Right cardiac atrium (tissue), 5 donors: Measurements from ENCODE around the gene PNLIPRP2. TPM values are rescaled to one million over a fixed set of nuclear protein-coding genes. Genes with fewer than 3 reads are reported as not detected.

Source experiments
- ATAC-seq, 2 donors: fragments of 200-7000 bp; cut with Tn5 transposase; one replicate each; pipeline versions ENCODE4 v1.8.0 to v1.9.1; 2020; ENCODE audit warnings: moderate library complexity in 2 of 2, mild to moderate bottlenecking in 1 of 2
- DNase-seq, 3 donors: peaks; one replicate each; pipeline ENCODE4 v3.0.0-alpha.2; 2020
- H3K27ac ChIP-seq: one replicate; pipeline ENCODE4 v1.5.1; 2013; ENCODE audit warnings: mild to moderate bottlenecking, low read length, control low read depth, moderate library complexity
- H3K27me3 ChIP-seq: one replicate; pipeline ENCODE4 v1.6.1; 2013; ENCODE audit not compliant: control insufficient read depth, insufficient read depth
- H3K4me1 ChIP-seq: one replicate; pipeline ENCODE4 v1.6.1; 2013; ENCODE audit warnings: low read length; ENCODE audit not compliant: control insufficient read depth, insufficient read depth
- H3K4me3 ChIP-seq: one replicate; pipeline ENCODE4 v1.5.1; 2013; ENCODE audit warnings: low read length, control low read depth
- H3K9me3 ChIP-seq: one replicate; pipeline ENCODE4 v1.6.1; 2013; ENCODE audit warnings: low read length; ENCODE audit not compliant: control insufficient read depth
- WGBS: extraction: QIAGEN DNeasy Blood & Tissue Kit; methylation state at CpG from one replicate; pipeline ENCODE4 v1.1.7; 2013; 5-methylcytosine and 5-hydroxymethylcytosine counted together
- intact Hi-C, 4 donors: fragments of 100-400 bp; cut with DNase I; formaldehyde crosslinking; loops; one replicate each; pipeline versions ENCODE4 v1.11.0 to v1.14.0; 2022 to 2023
- polyA plus RNA-seq: library from polyadenylated mRNA; stranded (reverse); fragments of 200-250 nt; gene quantifications from one replicate; pipeline ENCODE4 v1.2.3, GENCODE V29; 2013
- total RNA-seq, 4 donors: library from RNA; stranded (reverse); fragmentation: NEBNext Ultra II Directional; extraction: Animal tissue kit (Norgen Biotek cat#: 25700); gene quantifications; one replicate each; pipeline ENCODE4 v1.2.1, GENCODE V29; 2021
- donor health status: healthy with polysubstance abuse.
- donor health status: DM: no; HTN: yes; CAD: no.
- donor health status: DM: no; HTN: no; CAD: no.
- donor health status: DM: no; HTN: yes; CAD: no; lungs with severe emphysema.
- donor health status: DM: yes; HTN: yes; CAD: no.

The PNLIPRP2 gene
- total and polyA plus RNA-seq, 5 donors: not detected

DNA sequence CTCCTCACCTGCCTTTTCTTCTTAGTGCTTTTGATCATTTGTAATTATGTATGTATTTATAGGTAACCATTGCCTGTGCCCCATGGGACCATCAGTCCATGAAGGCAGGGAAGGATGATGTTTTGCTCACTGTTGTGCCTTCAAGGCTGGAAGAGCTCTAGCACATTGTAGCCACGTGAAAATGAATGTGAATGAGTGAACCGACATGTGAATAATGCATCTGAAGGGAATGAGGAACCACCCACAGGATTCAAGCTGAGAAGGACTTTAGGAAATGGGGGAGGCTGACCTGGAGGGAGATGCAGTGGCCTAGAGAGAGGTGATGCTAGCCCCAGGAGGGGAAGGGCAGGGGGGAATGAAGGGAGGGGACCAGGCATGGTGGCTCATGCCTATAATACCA lies 6.0 kb upstream of the PNLIPRP2 start:
- no peaks in the 10 kb centered on the region for H3K27me3 ChIP-seq
- H3K4me1 ChIP-seq: no peaks in the 10 kb centered on the region
- ATAC-seq (no peak), DNase-seq (no peak)
- H3K9me3 ChIP-seq: no peaks in the 10 kb centered on the region
- no peak overlapping the region for H3K4me3 ChIP-seq
- H3K27ac ChIP-seq: no peak overlapping the region
- 44% methylated on average over 2 of the region's 2 CpGs for WGBS
- intact Hi-C loops: no loop called here

GRCh38 chr10:116615199-116615776 lies 5.5 kb upstream of the PNLIPRP2 start:
- intact Hi-C loops: no loop called here
- no peak for DNase-seq
- Histone ChIP-seq H3K4me3 (no peak overlapping the region), H3K4me1 (no peaks in the 10 kb centered on the region), H3K27ac (no peak overlapping the region), H3K27me3 (no peaks in the 10 kb centered on the region), H3K9me3 (no peaks in the 10 kb centered on the region)
- no peak for ATAC-seq
- 84% methylated on average over 3 of the region's 3 CpGs for WGBS

DNA sequence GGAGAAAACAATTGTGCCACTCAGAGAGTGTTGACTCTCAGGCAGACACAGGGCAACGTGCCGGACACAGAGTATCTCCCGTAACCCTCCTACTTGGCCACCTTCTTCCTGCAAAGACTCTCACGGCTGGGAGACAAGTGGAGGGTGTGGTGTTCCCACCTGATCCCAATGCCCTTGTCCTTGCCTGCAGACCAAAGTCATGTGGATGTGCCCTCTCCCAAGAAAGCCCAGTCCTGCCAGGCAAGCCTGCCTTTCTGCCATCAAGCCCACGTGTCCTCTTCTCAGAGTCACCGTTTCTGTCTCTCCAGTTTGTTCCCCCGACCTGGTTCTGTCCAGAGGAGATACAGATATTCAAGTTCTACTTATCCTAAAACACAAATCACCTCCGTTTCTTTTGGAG lies 723 bp downstream of the PNLIPRP2 start:
- ATAC-seq (no peak), DNase-seq (no peak)
- intact Hi-C loops: no loop called here
- H3K4me3 ChIP-seq: no peak overlapping the region
- no peaks in the 10 kb centered on the region for H3K27me3 ChIP-seq
- H3K9me3 ChIP-seq: no peaks in the 10 kb centered on the region
- H3K4me1 ChIP-seq: no peaks in the 10 kb centered on the region
- no peak overlapping the region for H3K27ac ChIP-seq
- 73% methylated on average over 8 of the region's 8 CpGs for WGBS

DNA sequence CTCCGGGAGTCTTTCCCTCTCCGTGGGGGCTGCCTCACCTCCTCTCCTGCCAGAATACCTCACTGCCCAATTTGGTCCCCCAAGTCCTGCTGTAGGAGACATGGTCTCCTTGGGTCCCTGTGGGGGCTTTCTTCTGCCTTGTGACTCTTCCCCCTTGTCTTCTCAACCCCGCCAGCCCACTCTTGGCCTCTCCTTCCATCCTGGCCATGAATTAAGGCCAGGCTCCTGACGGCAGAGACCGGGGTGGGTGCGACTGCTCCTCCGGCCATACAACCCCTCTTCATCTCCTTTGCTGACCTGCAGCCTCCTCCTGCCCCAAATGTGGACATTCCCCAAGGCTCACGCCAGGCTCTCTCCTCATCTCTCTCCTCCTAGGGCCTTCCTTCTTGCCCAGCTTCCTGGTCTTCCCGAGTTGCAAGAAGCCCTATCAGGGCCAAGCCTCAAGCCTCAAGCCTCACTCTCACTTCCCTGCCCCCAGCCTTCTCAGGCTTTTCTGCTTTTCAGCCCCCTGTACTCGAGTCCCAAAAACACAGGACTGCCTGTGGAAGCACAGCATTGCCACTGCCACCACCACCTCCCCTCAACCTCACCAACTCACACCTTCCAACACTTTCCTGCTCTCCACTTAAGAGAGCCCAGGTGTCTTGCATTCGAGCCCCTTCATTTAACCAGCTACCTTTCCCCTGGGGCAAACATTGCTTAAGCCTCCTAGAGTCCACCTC lies 1.3 kb downstream of the PNLIPRP2 start:
- Histone ChIP-seq H3K4me3 (no peak overlapping the region), H3K27me3 (no peaks in the 10 kb centered on the region), H3K4me1 (no peaks in the 10 kb centered on the region), H3K9me3 (no peaks in the 10 kb centered on the region), H3K27ac (no peak overlapping the region)
- intact Hi-C loops: no loop called here
- whole genome bisulfite sequencing: 82% methylated on average over 11 of the region's 11 CpGs
- DNase-seq (no peak), ATAC-seq (no peak)

- H3K27ac ChIP-seq: no peak overlapping the region
- H3K9me3 ChIP-seq: no peaks in the 10 kb centered on the region
- intact Hi-C loops: no loop called here
- 87% methylated on average over 7 of the region's 7 CpGs for WGBS
- DNase-seq (no peak), ATAC-seq (no peak)
- H3K4me1 ChIP-seq: no peaks in the 10 kb centered on the region
- no peak overlapping the region for H3K4me3 ChIP-seq
- no peaks in the 10 kb centered on the region for H3K27me3 ChIP-seq
Observed at GRCh38 chr10:116625845-116626244, 5.1 kb downstream of the PNLIPRP2 start.

GRCh38 chr10:116626815-116627214 lies 6.1 kb downstream of the PNLIPRP2 start:
- H3K27me3 ChIP-seq: no peaks in the 10 kb centered on the region
- no peak overlapping the region for H3K4me3 ChIP-seq
- intact Hi-C loops: no loop called here
- no peak overlapping the region for H3K27ac ChIP-seq
- ATAC-seq (no peak), DNase-seq (peak in 1 of 3 donors; percentile 22)
- H3K9me3 ChIP-seq: no peaks in the 10 kb centered on the region
- no peaks in the 10 kb centered on the region for H3K4me1 ChIP-seq
- 65% methylated on average over 9 of the region's 9 CpGs for WGBS

DNA sequence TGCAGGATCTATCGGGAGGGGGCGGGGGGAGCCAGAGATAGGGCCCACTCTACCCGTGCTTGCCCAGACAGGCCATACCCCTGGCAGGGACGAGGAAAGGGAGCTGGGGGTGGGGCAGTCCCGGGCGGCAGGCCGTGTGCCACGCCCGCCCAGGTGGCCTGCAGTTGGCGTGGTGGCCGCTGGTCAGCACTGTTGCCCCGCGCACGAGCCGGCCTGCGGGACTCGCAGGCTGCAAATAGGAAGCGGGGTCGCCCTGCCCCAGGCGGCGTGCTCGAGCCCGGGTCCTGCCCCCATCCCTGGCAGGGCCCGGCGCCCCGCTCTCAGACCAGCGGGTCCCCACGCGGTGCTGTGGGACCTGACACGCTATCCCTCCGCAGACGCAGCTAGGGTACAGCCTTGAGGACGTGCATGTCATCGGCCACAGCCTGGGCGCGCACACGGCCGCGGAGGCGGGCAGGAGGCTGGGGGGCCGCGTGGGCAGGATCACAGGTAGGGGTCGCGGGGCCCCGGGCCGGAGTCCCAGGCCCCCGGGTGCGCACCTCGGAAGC lies 6.7 kb downstream of the PNLIPRP2 start:
- H3K27me3 ChIP-seq: no peaks in the 10 kb centered on the region
- DNase-seq (peak in 1 of 3 donors; percentile 67), ATAC-seq (peak; percentile 62 to 76)
- WGBS: 2% methylated on average over 49 of the region's 49 CpGs
- no peaks in the 10 kb centered on the region for H3K9me3 ChIP-seq
- H3K4me3 ChIP-seq: peak overlapping the region; percentile 8
- H3K27ac ChIP-seq: no peak overlapping the region
- intact Hi-C loops: no loop called here
- no peaks in the 10 kb centered on the region for H3K4me1 ChIP-seq

- WGBS: 69% methylated on average over 4 of the region's 4 CpGs
Observed at GRCh38 chr10:116629340-116629739, 8.6 kb downstream of the PNLIPRP2 start.

DNA sequence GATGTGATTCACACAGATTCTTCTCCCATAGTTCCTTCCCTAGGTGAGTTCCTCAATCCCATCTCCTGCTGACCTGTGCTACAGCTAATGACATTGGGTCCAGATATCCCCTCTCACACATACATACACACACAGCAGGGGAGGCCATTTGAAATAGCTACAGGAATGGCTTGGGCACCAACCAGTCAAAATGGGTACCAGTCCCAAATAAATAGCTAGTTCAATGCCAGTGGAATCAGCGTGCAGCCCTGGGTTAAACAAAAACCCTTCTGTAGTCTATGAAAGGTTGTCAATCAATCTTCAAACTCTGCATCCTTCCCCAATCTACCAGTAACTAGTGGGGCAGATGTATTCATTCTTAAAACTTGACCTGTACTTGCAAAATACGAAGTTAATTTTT lies 9.3 kb downstream of the PNLIPRP2 start:
- intact Hi-C loops: no loop called here
- H3K27me3 ChIP-seq: no peaks in the 10 kb centered on the region
- no peaks in the 10 kb centered on the region for H3K4me1 ChIP-seq
- H3K27ac ChIP-seq: no peak overlapping the region
- 77% methylated on average over 2 of the region's 2 CpGs for WGBS
- no peak overlapping the region for H3K4me3 ChIP-seq
- ATAC-seq (no peak), DNase-seq (no peak)
- no peaks in the 10 kb centered on the region for H3K9me3 ChIP-seq

More at GRCh38 chr10:116629340-116629739, 8.6 kb downstream of the PNLIPRP2 start:
- no peak for ATAC-seq
- no peaks in the 10 kb centered on the region for H3K9me3 ChIP-seq
- intact Hi-C loops: no loop called here
- H3K4me1 ChIP-seq: no peaks in the 10 kb centered on the region
- DNase-seq: no peak
- H3K4me3 ChIP-seq: no peak overlapping the region
- H3K27ac ChIP-seq: no peak overlapping the region
- H3K27me3 ChIP-seq: no peaks in the 10 kb centered on the region

DNA sequence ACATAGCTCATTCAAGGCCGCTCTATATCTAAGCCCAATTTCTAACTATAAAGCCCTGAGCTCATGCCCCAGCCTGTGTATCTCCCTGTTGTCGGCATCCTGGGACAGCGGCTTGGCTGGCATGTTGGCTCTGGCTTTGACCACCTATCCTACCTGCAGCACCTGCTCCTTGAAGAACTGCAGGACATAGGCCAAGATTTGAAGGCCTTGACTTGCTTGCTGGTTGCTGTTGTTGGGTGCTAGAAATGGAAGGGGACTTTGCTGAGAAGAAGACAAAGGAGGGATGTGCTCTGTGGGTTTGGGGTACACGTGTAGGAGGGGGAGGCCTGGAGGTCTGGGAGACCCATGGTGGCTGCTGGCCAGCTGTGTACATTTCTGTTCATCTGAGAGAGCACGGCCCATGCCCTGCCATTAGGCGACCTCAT lies 11.1 kb downstream of the PNLIPRP2 start:
- H3K4me3 ChIP-seq: no peak overlapping the region
- H3K27ac ChIP-seq: no peak overlapping the region
- intact Hi-C loops: no loop called here
- no peaks in the 10 kb centered on the region for H3K27me3 ChIP-seq
- no peaks in the 10 kb centered on the region for H3K4me1 ChIP-seq
- H3K9me3 ChIP-seq: no peaks in the 10 kb centered on the region
- 87% methylated on average over 6 of the region's 6 CpGs for WGBS
- ATAC-seq (no peak), DNase-seq (no peak)

DNA sequence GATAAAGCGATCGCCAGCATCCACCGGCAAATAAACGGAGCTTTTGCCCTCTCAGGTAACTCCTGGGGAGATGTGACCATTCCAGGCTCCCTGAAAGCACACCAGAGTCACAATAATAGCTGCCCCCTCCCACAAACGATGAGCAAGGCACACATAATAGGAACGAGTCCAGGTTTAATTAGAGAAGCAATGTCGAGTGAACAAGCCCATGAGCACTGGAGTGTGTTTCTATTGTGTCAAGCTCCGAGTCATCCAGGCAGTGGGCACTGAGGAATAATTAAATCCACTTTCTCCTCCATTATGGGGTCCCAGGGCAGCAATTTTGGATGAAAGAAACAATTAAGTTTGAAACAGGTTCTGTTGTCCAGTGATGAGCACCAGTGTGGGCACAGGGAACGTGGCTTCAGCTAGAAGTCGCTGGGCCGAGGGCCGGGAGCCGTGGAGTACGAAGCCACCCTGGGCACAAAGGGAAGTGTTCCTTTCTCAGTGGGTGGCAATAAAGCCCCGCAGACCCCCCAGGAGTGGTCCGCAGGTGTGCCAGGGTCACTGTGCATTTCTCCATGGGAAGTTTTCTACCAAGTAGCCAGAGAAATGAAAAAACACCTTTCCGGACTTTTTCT lies 12.0 kb downstream of the PNLIPRP2 start:
- 89% methylated on average over 17 of the region's 17 CpGs for WGBS
- DNase-seq (no peak), ATAC-seq (no peak)
- intact Hi-C loops: no loop called here
- no peak overlapping the region for H3K4me3 ChIP-seq
- no peaks in the 10 kb centered on the region for H3K4me1 ChIP-seq
- no peaks in the 10 kb centered on the region for H3K9me3 ChIP-seq
- H3K27me3 ChIP-seq: no peaks in the 10 kb centered on the region
- H3K27ac ChIP-seq: no peak overlapping the region
